Thyroid gland (tissue), 4 donors: ENCODE data around the gene SLC8A1.

Experiments used
- CTCF ChIP-seq, 6 experiments: fragments of 200-600 bp in 3 of 6; fragments of 450-650 bp in 3 of 6; sonication (generic) in 3 of 6; IDR thresholded peaks; one replicate each; pipeline ENCODE4 v1.5.1; 2016 to 2019; ENCODE audit warnings: antibody characterized with exemption in 6 of 6, mild to moderate bottlenecking in 2 of 6, inconsistent platforms in 1 of 6, moderate library complexity in 1 of 6
- POLR2A ChIP-seq, 2 donors: fragments of 450-650 bp; IDR thresholded peaks; one replicate each; pipeline ENCODE4 v1.6.1; 2017; ENCODE audit warnings: antibody characterized with exemption in 2 of 2, mild to moderate bottlenecking in 2 of 2, moderate library complexity in 1 of 2

GRCh38 chr2:40317046-40317445, 134.8 kb downstream of the SLC8A1 start:
- TF ChIP-seq CTCF (IDR thresholded peaks at IDR 0.05): no peak
- TF ChIP-seq POLR2A (IDR thresholded peaks at IDR 0.05): no peak
